WTC11 (cell line): ENCODE results near the gene CENPQ. TPM values are rescaled to one million over a fixed set of nuclear protein-coding genes. Genes with fewer than 3 reads are reported as not detected.

Experiments
- ATAC-seq: fragments of 200-7000 bp; cut with Tn5 transposase; 2 replicates; pipeline ENCODE4 v1.10.0; 2021; ENCODE audit warnings: mild to moderate bottlenecking, moderate library complexity
- CTCF ChIA-PET: fragments of 300-600 bp; sonication (Branson Sonifier 250); formaldehyde crosslinking; loops from one replicate; lab custom pipeline; 2021; ENCODE audit warnings: antibody characterized with exemption; lab: Charles Lee
- POLR2A ChIA-PET: fragments of 350-600 bp; sonication (Branson Sonifier 250); formaldehyde crosslinking; loops from one replicate; lab custom pipeline; 2021; ENCODE audit warnings: antibody characterized with exemption; lab: Charles Lee
- DNase-seq: peaks from one replicate; pipeline ENCODE4 v3.0.0; 2021; ENCODE audit warnings: low spot score
- H3K27ac Mint-ChIP-seq: 2 replicates; pipeline ENCODE4 v1.8.0; 2021; ENCODE audit warnings: mixed read lengths
- H3K27me3 Mint-ChIP-seq: 2 replicates; pipeline ENCODE4 v1.8.0; 2021; ENCODE audit warnings: low read depth, mild to moderate bottlenecking, moderate library complexity, mixed read lengths
- H3K36me3 Mint-ChIP-seq: 2 replicates; pipeline ENCODE4 v1.8.0; 2021; ENCODE audit warnings: mixed read lengths
- H3K4me1 Mint-ChIP-seq: 2 replicates; pipeline ENCODE4 v1.8.0; 2022; ENCODE audit warnings: mixed read lengths
- H3K4me3 Mint-ChIP-seq: 2 replicates; pipeline ENCODE4 v1.8.0; 2021; ENCODE audit warnings: mild to moderate bottlenecking, moderate library complexity, mixed read lengths
- H3K9me3 Mint-ChIP-seq: 2 replicates; pipeline ENCODE4 v1.8.0; 2021; ENCODE audit warnings: mixed read lengths
- CBFB ChIP-seq: sonication (generic); formaldehyde crosslinking; IDR thresholded peaks from 2 replicates; pipeline ENCODE4 v1.8.1; 2022; ENCODE audit warnings: mild to moderate bottlenecking, low read depth, missing genetic modification reagents
- EMX1 ChIP-seq: fragments of 250-450 bp; sonication (Bioruptor Pico); IDR thresholded peaks from 2 replicates; pipeline ENCODE4 v1.8.0; 2021; ENCODE audit warnings: mild to moderate bottlenecking
- FOXJ3 ChIP-seq: sonication (generic); formaldehyde crosslinking; IDR thresholded peaks from 2 replicates; pipeline ENCODE4 v1.9.0; 2021; ENCODE audit warnings: missing genetic modification reagents, mild to moderate bottlenecking, borderline replicate concordance
- JAZF1 ChIP-seq: fragments of 250-450 bp; sonication (Bioruptor Pico); IDR thresholded peaks from 2 replicates; pipeline ENCODE4 v1.9.0; 2021; ENCODE audit warnings: moderate library complexity, mild to moderate bottlenecking, inconsistent platforms
- NFATC4 ChIP-seq: fragments of 250-450 bp; sonication (Bioruptor Pico); IDR thresholded peaks from 2 replicates; pipeline ENCODE4 v1.9.0; 2021; ENCODE audit warnings: mild to moderate bottlenecking
- NR1H2 ChIP-seq: sonication (generic); formaldehyde crosslinking; IDR thresholded peaks from 2 replicates; pipeline ENCODE4 v1.9.0; 2021; ENCODE audit warnings: mild to moderate bottlenecking, moderate library complexity, missing genetic modification reagents
- NR3C1 ChIP-seq: sonication (generic); formaldehyde crosslinking; conservative IDR thresholded peaks from 2 replicates; pipeline ENCODE4 v1.8.1; 2023; ENCODE audit warnings: low read depth, mild to moderate bottlenecking, missing genetic modification reagents
- PRRX2 ChIP-seq: fragments of 250-450 bp; sonication (Bioruptor Pico); IDR thresholded peaks from 2 replicates; pipeline ENCODE4 v1.8.0; 2021; ENCODE audit warnings: mild to moderate bottlenecking
- RELA ChIP-seq: sonication (generic); formaldehyde crosslinking; IDR thresholded peaks from 2 replicates; pipeline ENCODE4 v1.8.1; 2022; ENCODE audit warnings: missing genetic modification reagents, mild to moderate bottlenecking, borderline replicate concordance
- SOX15 ChIP-seq: fragments of 250-450 bp; sonication (Bioruptor Pico); IDR thresholded peaks from 2 replicates; pipeline ENCODE4 v1.9.0; 2021; ENCODE audit warnings: mild to moderate bottlenecking
- TP53 ChIP-seq: sonication (generic); formaldehyde crosslinking; IDR thresholded peaks from 2 replicates; pipeline ENCODE4 v1.8.1; 2023; ENCODE audit warnings: mild to moderate bottlenecking, missing genetic modification reagents
- ZNF219 ChIP-seq: sonication (generic); formaldehyde crosslinking; IDR thresholded peaks from 2 replicates; pipeline ENCODE4 v1.8.0; 2023; ENCODE audit warnings: missing genetic modification reagents, mild to moderate bottlenecking, borderline replicate concordance
- total RNA-seq: library from RNA; stranded (reverse); gene quantifications from 3 replicates; pipeline ENCODE4 v1.2.3, GENCODE V29; 2021
- TF ChIP-seq, protein P1 (sequence below): sonication (generic); formaldehyde crosslinking; IDR thresholded peaks from 2 replicates; pipeline ENCODE4 v1.8.1; 2023; ENCODE audit warnings: mild to moderate bottlenecking, missing genetic modification reagents, borderline replicate concordance
- TF ChIP-seq, protein P2 (sequence below): sonication (generic); formaldehyde crosslinking; IDR thresholded peaks from 2 replicates; pipeline ENCODE4 v1.8.1; 2023; ENCODE audit warnings: mild to moderate bottlenecking, moderate library complexity, missing genetic modification reagents
- TF ChIP-seq, protein P3 (sequence below): sonication (generic); formaldehyde crosslinking; IDR thresholded peaks from 2 replicates; pipeline ENCODE4 v1.8.1; 2022; ENCODE audit warnings: missing genetic modification reagents, borderline replicate concordance
- TF ChIP-seq, protein P4 (sequence below): sonication (generic); formaldehyde crosslinking; IDR thresholded peaks from 2 replicates; pipeline ENCODE4 v1.8.1; 2022; ENCODE audit warnings: mild to moderate bottlenecking, moderate library complexity, missing genetic modification reagents
- TF ChIP-seq, protein P5 (sequence below): sonication (generic); formaldehyde crosslinking; IDR thresholded peaks from 2 replicates; pipeline ENCODE4 v1.8.0; 2022; ENCODE audit warnings: missing genetic modification reagents

Gene CENPQ
- total RNA-seq, 1 experiment from 2014 or later = 14.2 TPM

DNA sequence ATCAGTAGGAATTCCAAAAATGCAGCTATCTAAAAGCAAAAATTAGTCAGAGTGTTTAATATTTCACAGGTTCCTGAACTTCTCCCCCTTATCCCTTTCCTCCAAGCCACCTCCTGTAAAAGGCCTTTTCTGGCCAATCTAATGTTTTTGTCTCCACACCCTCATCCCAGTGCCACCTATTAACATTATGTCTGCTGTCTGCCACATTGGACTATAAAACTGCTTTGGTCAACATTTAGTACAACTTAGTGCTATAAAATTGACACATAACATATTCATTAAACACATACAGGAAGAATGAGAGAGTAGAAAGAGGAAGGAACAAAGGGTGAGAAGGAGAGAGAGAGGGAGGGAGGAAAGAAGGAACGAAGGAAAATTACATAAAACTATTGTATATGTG lies 47.8 kb upstream of the CENPQ start (continued):
- TF ChIP-seq, protein P1, sequence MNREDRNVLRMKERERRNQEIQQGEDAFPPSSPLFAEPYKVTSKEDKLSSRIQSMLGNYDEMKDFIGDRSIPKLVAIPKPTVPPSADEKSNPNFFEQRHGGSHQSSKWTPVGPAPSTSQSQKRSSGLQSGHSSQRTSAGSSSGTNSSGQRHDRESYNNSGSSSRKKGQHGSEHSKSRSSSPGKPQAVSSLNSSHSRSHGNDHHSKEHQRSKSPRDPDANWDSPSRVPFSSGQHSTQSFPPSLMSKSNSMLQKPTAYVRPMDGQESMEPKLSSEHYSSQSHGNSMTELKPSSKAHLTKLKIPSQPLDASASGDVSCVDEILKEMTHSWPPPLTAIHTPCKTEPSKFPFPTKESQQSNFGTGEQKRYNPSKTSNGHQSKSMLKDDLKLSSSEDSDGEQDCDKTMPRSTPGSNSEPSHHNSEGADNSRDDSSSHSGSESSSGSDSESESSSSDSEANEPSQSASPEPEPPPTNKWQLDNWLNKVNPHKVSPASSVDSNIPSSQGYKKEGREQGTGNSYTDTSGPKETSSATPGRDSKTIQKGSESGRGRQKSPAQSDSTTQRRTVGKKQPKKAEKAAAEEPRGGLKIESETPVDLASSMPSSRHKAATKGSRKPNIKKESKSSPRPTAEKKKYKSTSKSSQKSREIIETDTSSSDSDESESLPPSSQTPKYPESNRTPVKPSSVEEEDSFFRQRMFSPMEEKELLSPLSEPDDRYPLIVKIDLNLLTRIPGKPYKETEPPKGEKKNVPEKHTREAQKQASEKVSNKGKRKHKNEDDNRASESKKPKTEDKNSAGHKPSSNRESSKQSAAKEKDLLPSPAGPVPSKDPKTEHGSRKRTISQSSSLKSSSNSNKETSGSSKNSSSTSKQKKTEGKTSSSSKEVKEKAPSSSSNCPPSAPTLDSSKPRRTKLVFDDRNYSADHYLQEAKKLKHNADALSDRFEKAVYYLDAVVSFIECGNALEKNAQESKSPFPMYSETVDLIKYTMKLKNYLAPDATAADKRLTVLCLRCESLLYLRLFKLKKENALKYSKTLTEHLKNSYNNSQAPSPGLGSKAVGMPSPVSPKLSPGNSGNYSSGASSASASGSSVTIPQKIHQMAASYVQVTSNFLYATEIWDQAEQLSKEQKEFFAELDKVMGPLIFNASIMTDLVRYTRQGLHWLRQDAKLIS (CRISPR knock-in tag) = no peak
- no peak for TF ChIP-seq NR1H2 (CRISPR knock-in tag)

DNA sequence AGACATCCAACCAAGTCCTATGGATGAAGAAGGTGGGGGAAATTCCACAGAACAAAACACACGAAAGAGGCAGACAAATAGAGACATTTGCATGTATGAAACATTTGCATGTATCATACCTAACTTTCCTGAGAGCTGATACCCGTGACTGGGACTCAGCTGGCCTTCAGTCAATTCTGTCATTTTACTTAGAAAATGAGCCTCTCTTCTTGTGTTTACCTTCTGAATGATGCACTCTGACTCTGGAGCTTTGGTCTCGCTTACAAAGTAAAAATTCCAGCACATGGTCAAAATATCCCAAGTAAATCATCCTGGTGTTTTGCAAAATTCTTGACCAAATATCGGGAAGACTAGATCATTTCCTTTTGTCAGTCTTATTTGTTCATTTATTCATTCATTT lies 47.0 kb upstream of the CENPQ start:
- H3K4me1 Mint-ChIP-seq = peaks cover 4% of the 10 kb centered on the region
- H3K27ac Mint-ChIP-seq = no peak overlapping the region
- POLR2A ChIA-PET = no interaction called here
- ATAC-seq (no peak), DNase-seq (no peak)
- no peaks in the 10 kb centered on the region for H3K27me3 Mint-ChIP-seq
- TF ChIP-seq RELA (no peak), EMX1 (no peak), TP53 (no peak), NFATC4 (CRISPR knock-in tag) (no peak), PRRX2 (CRISPR knock-in tag) (no peak), SOX15 (no peak), FOXJ3 (no peak), JAZF1 (no peak), CBFB (CRISPR knock-in tag) (no peak), ZNF219 (no peak), NR3C1 (no peak)
- TF ChIP-seq, protein P2, sequence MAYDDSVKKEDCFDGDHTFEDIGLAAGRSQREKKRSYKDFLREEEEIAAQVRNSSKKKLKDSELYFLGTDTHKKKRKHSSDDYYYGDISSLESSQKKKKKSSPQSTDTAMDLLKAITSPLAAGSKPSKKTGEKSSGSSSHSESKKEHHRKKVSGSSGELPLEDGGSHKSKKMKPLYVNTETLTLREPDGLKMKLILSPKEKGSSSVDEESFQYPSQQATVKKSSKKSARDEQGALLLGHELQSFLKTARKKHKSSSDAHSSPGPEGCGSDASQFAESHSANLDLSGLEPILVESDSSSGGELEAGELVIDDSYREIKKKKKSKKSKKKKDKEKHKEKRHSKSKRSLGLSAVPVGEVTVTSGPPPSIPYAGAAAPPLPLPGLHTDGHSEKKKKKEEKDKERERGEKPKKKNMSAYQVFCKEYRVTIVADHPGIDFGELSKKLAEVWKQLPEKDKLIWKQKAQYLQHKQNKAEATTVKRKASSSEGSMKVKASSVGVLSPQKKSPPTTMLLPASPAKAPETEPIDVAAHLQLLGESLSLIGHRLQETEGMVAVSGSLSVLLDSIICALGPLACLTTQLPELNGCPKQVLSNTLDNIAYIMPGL (CRISPR knock-in tag) = no peak
- TF ChIP-seq, protein P3, sequence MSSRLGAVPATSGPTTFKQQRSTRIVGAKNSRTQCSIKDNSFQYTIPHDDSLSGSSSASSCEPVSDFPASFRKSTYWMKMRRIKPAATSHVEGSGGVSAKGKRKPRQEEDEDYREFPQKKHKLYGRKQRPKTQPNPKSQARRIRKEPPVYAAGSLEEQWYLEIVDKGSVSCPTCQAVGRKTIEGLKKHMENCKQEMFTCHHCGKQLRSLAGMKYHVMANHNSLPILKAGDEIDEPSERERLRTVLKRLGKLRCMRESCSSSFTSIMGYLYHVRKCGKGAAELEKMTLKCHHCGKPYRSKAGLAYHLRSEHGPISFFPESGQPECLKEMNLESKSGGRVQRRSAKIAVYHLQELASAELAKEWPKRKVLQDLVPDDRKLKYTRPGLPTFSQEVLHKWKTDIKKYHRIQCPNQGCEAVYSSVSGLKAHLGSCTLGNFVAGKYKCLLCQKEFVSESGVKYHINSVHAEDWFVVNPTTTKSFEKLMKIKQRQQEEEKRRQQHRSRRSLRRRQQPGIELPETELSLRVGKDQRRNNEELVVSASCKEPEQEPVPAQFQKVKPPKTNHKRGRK = no peak
- TF ChIP-seq, protein P4, sequence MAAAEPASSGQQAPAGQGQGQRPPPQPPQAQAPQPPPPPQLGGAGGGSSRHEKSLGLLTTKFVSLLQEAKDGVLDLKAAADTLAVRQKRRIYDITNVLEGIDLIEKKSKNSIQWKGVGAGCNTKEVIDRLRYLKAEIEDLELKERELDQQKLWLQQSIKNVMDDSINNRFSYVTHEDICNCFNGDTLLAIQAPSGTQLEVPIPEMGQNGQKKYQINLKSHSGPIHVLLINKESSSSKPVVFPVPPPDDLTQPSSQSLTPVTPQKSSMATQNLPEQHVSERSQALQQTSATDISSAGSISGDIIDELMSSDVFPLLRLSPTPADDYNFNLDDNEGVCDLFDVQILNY (CRISPR knock-in tag) = no peak
- TF ChIP-seq, protein P5, sequence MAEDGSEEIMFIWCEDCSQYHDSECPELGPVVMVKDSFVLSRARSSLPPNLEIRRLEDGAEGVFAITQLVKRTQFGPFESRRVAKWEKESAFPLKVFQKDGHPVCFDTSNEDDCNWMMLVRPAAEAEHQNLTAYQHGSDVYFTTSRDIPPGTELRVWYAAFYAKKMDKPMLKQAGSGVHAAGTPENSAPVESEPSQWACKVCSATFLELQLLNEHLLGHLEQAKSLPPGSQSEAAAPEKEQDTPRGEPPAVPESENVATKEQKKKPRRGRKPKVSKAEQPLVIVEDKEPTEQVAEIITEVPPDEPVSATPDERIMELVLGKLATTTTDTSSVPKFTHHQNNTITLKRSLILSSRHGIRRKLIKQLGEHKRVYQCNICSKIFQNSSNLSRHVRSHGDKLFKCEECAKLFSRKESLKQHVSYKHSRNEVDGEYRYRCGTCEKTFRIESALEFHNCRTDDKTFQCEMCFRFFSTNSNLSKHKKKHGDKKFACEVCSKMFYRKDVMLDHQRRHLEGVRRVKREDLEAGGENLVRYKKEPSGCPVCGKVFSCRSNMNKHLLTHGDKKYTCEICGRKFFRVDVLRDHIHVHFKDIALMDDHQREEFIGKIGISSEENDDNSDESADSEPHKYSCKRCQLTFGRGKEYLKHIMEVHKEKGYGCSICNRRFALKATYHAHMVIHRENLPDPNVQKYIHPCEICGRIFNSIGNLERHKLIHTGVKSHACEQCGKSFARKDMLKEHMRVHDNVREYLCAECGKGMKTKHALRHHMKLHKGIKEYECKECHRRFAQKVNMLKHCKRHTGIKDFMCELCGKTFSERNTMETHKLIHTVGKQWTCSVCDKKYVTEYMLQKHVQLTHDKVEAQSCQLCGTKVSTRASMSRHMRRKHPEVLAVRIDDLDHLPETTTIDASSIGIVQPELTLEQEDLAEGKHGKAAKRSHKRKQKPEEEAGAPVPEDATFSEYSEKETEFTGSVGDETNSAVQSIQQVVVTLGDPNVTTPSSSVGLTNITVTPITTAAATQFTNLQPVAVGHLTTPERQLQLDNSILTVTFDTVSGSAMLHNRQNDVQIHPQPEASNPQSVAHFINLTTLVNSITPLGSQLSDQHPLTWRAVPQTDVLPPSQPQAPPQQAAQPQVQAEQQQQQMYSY = no peak
- peaks cover 7% of the 10 kb centered on the region for H3K9me3 Mint-ChIP-seq
- no peak overlapping the region for H3K4me3 Mint-ChIP-seq
- no peaks in the 10 kb centered on the region for H3K36me3 Mint-ChIP-seq
- CTCF ChIA-PET = no interaction called here
